BJ (cell line): ENCODE measurements around the gene PDS5A. TPM values are rescaled to one million over a fixed set of nuclear protein-coding genes. Genes with fewer than 3 reads are reported as not detected.
"Not testable (repeated sequence)": the region's sequence is repeated elsewhere in the genome, so short reads cannot be mapped to it uniquely, and the experiment has no call there.

Experiments
- CTCF ChIA-PET: fragments of 350-600 bp; formaldehyde crosslinking; extraction: SDS; loops from one replicate; lab custom pipeline; 2021; ENCODE audit warnings: antibody characterized with exemption, inconsistent platforms; lab: Yijun Ruan, JAX
- POLR2A ChIA-PET: fragments of 300-600 bp; sonication (Branson Sonifier 250); formaldehyde crosslinking; extraction: SDS; loops from one replicate; lab custom pipeline; 2021; ENCODE audit warnings: antibody characterized with exemption; lab: Charles Lee
- DNase-seq: peaks from one replicate; pipeline ENCODE4 v3.0.0-alpha.2; 2011; ENCODE audit warnings: low read depth
- H3K27me3 ChIP-seq: 2 replicates; pipeline ENCODE4 v1.6.0; 2011; ENCODE audit warnings: low read length; ENCODE audit not compliant: control insufficient read depth, insufficient read depth
- H3K36me3 ChIP-seq: 2 replicates; pipeline ENCODE4 v1.5.1; 2011; ENCODE audit warnings: low read length; ENCODE audit not compliant: control insufficient read depth, insufficient read depth
- H3K4me3 ChIP-seq: 2 replicates; pipeline ENCODE4 v1.5.1; 2011; ENCODE audit warnings: low read depth, mild to moderate bottlenecking, control low read depth, low read length
- polyA plus RNA-seq: library from polyadenylated mRNA; depleted of rRNA; stranded (reverse); fragments of >200 nt; gene quantifications from 2 replicates; pipeline ENCODE4 v1.2.3, GENCODE V29; 2011
- TF ChIP-seq, protein P1 (sequence below): IDR thresholded peaks from 2 replicates; pipeline ENCODE4 v1.5.1; 2011; ENCODE audit warnings: low read depth, mild to moderate bottlenecking, control low read depth, inconsistent platforms, low read length, moderate library complexity; ENCODE audit not compliant: insufficient read depth

PDS5A gene
- polyA plus RNA-seq, 1 experiment, result 17.8 TPM

- POLR2A ChIA-PET, result no interaction called here
- DNase-seq, result no peak
- no peaks in the 10 kb centered on the region for H3K27me3 ChIP-seq
- no peaks in the 10 kb centered on the region for H3K36me3 ChIP-seq
- H3K4me3 ChIP-seq, result no peak overlapping the region
- TF ChIP-seq, protein P1, sequence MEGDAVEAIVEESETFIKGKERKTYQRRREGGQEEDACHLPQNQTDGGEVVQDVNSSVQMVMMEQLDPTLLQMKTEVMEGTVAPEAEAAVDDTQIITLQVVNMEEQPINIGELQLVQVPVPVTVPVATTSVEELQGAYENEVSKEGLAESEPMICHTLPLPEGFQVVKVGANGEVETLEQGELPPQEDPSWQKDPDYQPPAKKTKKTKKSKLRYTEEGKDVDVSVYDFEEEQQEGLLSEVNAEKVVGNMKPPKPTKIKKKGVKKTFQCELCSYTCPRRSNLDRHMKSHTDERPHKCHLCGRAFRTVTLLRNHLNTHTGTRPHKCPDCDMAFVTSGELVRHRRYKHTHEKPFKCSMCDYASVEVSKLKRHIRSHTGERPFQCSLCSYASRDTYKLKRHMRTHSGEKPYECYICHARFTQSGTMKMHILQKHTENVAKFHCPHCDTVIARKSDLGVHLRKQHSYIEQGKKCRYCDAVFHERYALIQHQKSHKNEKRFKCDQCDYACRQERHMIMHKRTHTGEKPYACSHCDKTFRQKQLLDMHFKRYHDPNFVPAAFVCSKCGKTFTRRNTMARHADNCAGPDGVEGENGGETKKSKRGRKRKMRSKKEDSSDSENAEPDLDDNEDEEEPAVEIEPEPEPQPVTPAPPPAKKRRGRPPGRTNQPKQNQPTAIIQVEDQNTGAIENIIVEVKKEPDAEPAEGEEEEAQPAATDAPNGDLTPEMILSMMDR, result no peak
- CTCF ChIA-PET, result interaction anchor here (1.0 kb wide), 1 partner anchor 354 kb away, joined by 3 read pairs; the partner anchor contains the start of genes LIAS and RPL9
Observed at GRCh38 chr4:39812500-39812899, 165.2 kb downstream of the PDS5A start.

GRCh38 chr4:39808231-39808749 lies 169.4 kb downstream of the PDS5A start:
- CTCF ChIA-PET, result no interaction called here
- Histone ChIP-seq H3K27me3 (no peaks in the 10 kb centered on the region), H3K36me3 (no peaks in the 10 kb centered on the region), H3K4me3 (no peak overlapping the region)
- no peak for DNase-seq
- POLR2A ChIA-PET, result no interaction called here
- TF ChIP-seq, protein P1, result no peak

DNA sequence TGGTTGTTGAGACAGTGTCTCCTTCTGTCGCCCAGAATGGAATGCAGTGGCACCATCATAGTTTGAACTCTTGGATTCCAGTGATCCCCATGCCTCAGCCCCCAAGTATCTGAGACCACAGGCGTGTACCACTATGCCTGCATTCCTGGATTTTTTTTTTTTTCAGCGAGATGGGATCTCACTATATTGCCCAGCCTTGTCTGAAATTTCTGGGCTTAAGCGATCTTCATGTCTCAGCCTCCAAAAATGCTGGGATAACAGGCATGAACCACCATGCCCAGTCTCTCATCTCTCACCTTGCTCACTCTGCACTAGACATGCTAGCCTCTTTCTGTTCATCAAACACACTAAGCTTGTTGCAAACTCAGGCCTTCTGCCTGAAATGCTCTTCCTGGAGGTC lies 175.7 kb downstream of the PDS5A start:
- H3K4me3 ChIP-seq, result no peak overlapping the region
- no peaks in the 10 kb centered on the region for H3K36me3 ChIP-seq
- TF ChIP-seq, protein P1, result no peak
- POLR2A ChIA-PET, result no interaction called here
- H3K27me3 ChIP-seq, result no peaks in the 10 kb centered on the region
- CTCF ChIA-PET, result no interaction called here
- no peak for DNase-seq

GRCh38 chr4:39792976-39793375 lies 184.7 kb downstream of the PDS5A start:
- H3K36me3 ChIP-seq, DNase-seq, H3K27me3 ChIP-seq, CTCF ChIA-PET, POLR2A ChIA-PET, H3K4me3 ChIP-seq: not testable (repeated sequence)

DNA sequence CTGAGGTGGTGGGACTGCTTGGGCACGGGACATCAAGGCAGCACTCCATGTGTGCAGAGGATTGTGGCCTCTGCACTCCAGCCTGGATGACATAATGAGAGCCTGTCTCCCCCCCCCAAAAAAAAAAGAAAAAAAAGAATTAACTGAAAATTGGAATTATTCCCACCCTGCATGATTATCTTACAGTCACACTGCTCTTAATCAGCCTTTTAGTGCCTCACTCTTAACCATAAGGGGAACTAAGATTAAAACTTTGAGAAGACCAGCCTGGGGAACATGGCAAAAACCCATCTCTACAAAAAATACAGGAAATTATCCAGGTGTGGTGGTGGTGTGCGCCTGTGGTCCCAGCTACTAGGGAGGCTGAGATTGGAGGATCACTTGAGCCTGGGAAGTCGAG lies 185.2 kb downstream of the PDS5A start:
- ChIA-PET CTCF (no interaction called here), POLR2A (no interaction called here)
- no peaks in the 10 kb centered on the region for H3K27me3 ChIP-seq
- TF ChIP-seq, protein P1, result no peak
- no peak for DNase-seq
- H3K36me3 ChIP-seq, result no peaks in the 10 kb centered on the region
- no peak overlapping the region for H3K4me3 ChIP-seq

GRCh38 chr4:39792128-39792527 lies 185.6 kb downstream of the PDS5A start:
- no peak for DNase-seq
- ChIA-PET CTCF (no interaction called here), POLR2A (no interaction called here)
- H3K36me3 ChIP-seq, result no peaks in the 10 kb centered on the region
- TF ChIP-seq, protein P1, result no peak
- H3K4me3 ChIP-seq, result no peak overlapping the region
- H3K27me3 ChIP-seq, result no peaks in the 10 kb centered on the region
